RPMI8226 (cell line): ENCODE results near the gene UNC93A.
"Not testable (repeated sequence)": the region's sequence is repeated elsewhere in the genome, so short reads cannot be mapped to it uniquely, and the experiment has no call there.

ENCODE experiments used
- DNase-seq: peaks from one replicate; pipeline ENCODE4 v3.0.0-alpha.2; 2015

UNC93A gene

GRCh38 chr6:167294651-167295494 is 3.8 kb downstream of the UNC93A start:
- no peak for DNase-seq

GRCh38 chr6:167295495-167296292 is 4.6 kb downstream of the UNC93A start:
- no peak for DNase-seq

GRCh38 chr6:167296293-167296690 is 5.2 kb downstream of the UNC93A start:
- no peak for DNase-seq

GRCh38 chr6:167296902-167297301 is 5.8 kb downstream of the UNC93A start:
- DNase-seq = peak; percentile 26

- DNase-seq = peak; percentile 47
Observed at GRCh38 chr6:167298127-167298526, 7.0 kb downstream of the UNC93A start.

- no peak for DNase-seq
Observed at GRCh38 chr6:167299641-167300308, 8.7 kb downstream of the UNC93A start.

GRCh38 chr6:167300902-167301777 is 10.0 kb downstream of the UNC93A start:
- no peak for DNase-seq

GRCh38 chr6:167302074-167302473 is 11.0 kb downstream of the UNC93A start:
- DNase-seq = no peak

- no peak for DNase-seq
Observed at GRCh38 chr6:167302796-167303195, 11.7 kb downstream of the UNC93A start.

- no peak for DNase-seq
Observed at GRCh38 chr6:167303675-167304625, 12.8 kb downstream of the UNC93A start.

- no peak for DNase-seq
Observed at GRCh38 chr6:167304912-167305311, 13.8 kb downstream of the UNC93A start.

GRCh38 chr6:167305796-167306195 is 14.7 kb downstream of the UNC93A start:
- DNase-seq = no peak

- no peak for DNase-seq
Observed at GRCh38 chr6:167306401-167306998, 15.4 kb downstream of the UNC93A start.

GRCh38 chr6:167307342-167307955 is 16.3 kb downstream of the UNC93A start:
- DNase-seq = no peak

GRCh38 chr6:167308207-167308606 is 17.1 kb downstream of the UNC93A start:
- no peak for DNase-seq

- DNase-seq = not testable (repeated sequence)
Observed at GRCh38 chr6:167309355-167310192, 18.5 kb downstream of the UNC93A start.

GRCh38 chr6:167311286-167311685 is 20.2 kb downstream of the UNC93A start:
- no peak for DNase-seq

- not testable (repeated sequence) for DNase-seq
Observed at GRCh38 chr6:167311691-167312090, 20.6 kb downstream of the UNC93A start.

GRCh38 chr6:167314180-167314821 is 23.2 kb downstream of the UNC93A start:
- no peak for DNase-seq
